K562 (cell line): Measurements from ENCODE around the gene AMDHD2.
A peak's percentile ranks its signal among the peaks of the same experiment; 100 is the strongest.

Source experiments
- CREM ChIP-seq: IDR thresholded peaks from 2 replicates; pipeline ENCODE4 v1.6.1; 2014; ENCODE audit warnings: antibody characterized with exemption, low read depth
- DACH1 ChIP-seq: fragments of 450-650 bp; IDR thresholded peaks from 2 replicates; pipeline ENCODE4 v1.6.1; 2018; ENCODE audit not compliant: partially characterized antibody
- MXI1 ChIP-seq: IDR thresholded peaks from 2 replicates; pipeline ENCODE4 v1.6.1; 2011; ENCODE audit warnings: low read depth, mild to moderate bottlenecking, improper control_type of control experiment, low read length
- NR1H2 ChIP-seq: sonication (generic); formaldehyde crosslinking; IDR thresholded peaks from 2 replicates; pipeline ENCODE4 v1.4.0; 2020; ENCODE audit warnings: mild to moderate bottlenecking, missing genetic modification reagents
- POLR2A ChIP-seq: fragments of 450-650 bp; conservative IDR thresholded peaks from 2 replicates; pipeline ENCODE4 v1.6.1; 2016
- RFX7 ChIP-seq: fragments of 250-450 bp; sonication (Bioruptor Pico); IDR thresholded peaks from 2 replicates; pipeline ENCODE4 v1.5.1; 2021; ENCODE audit warnings: mild to moderate bottlenecking
- SPI1 ChIP-seq: IDR thresholded peaks from 2 replicates; pipeline ENCODE4 v1.6.1; 2011; ENCODE audit warnings: low read depth, low read length, control low read depth, borderline replicate concordance
- ZBTB17 ChIP-seq: fragments of 450-650 bp; formaldehyde crosslinking; IDR thresholded peaks from 2 replicates; pipeline ENCODE4 v1.4.0; 2020; ENCODE audit warnings: mild to moderate bottlenecking
- ZBTB34 ChIP-seq: fragments of 250-450 bp; sonication (Bioruptor Pico); IDR thresholded peaks from 2 replicates; pipeline ENCODE4 v1.8.0; 2021; ENCODE audit warnings: mild to moderate bottlenecking, moderate library complexity
- ZNF347 ChIP-seq: fragments of 450-650 bp; formaldehyde crosslinking; IDR thresholded peaks from 2 replicates; pipeline ENCODE4 v1.4.0; 2020; ENCODE audit warnings: low read depth, mild to moderate bottlenecking, moderate library complexity
- ZNF561 ChIP-seq: fragments of 450-650 bp; formaldehyde crosslinking; conservative IDR thresholded peaks from 2 replicates; pipeline ENCODE4 v1.4.0; 2020; ENCODE audit warnings: mild to moderate bottlenecking, moderate library complexity
- ZNF785 ChIP-seq: fragments of 250-450 bp; sonication (Bioruptor Pico); IDR thresholded peaks from 2 replicates; pipeline ENCODE4 v1.4.0; 2020; ENCODE audit warnings: mild to moderate bottlenecking

GRCh38 chr16:2474877-2475412 lies 45.2 kb upstream of the AMDHD2 start, which contains the start of gene TBC1D24:
- no peak for TF ChIP-seq ZNF561 (CRISPR knock-in tag)
- TF ChIP-seq CREM, result 0 out of 2 replicates have a peak, but pooled peaks have one; percentile 16
- no peak for TF ChIP-seq ZNF347
- TF ChIP-seq ZBTB17 (CRISPR knock-in tag), result no peak
- no peak for TF ChIP-seq ZBTB34 (CRISPR knock-in tag)
- no peak for TF ChIP-seq RFX7
- no peak for TF ChIP-seq ZNF785
- TF ChIP-seq NR1H2, result no peak
- TF ChIP-seq SPI1, result no peak
- no peak for TF ChIP-seq POLR2A
- no peak for TF ChIP-seq MXI1
- TF ChIP-seq DACH1, result no peak
